NT2/D1 (cell line): ENCODE results near the gene VSIG10L2.

Source experiments
- DNase-seq: peaks from one replicate; pipeline ENCODE4 v3.0.0-alpha.2; 2011; ENCODE audit warnings: low read depth, low spot score
- H3K27me3 ChIP-seq: 2 replicates; pipeline ENCODE4 v1.6.0; 2011; ENCODE audit warnings: mild to moderate bottlenecking; ENCODE audit not compliant: insufficient read length, insufficient read depth
- H3K36me3 ChIP-seq: 2 replicates; pipeline ENCODE4 v1.6.1; 2011; ENCODE audit warnings: mild to moderate bottlenecking, low read length, mixed read lengths; ENCODE audit not compliant: insufficient read depth, insufficient read length
- H3K4me1 ChIP-seq: 2 replicates; pipeline ENCODE4 v1.5.1; 2011; ENCODE audit not compliant: insufficient read depth, insufficient read length
- H3K4me3 ChIP-seq: 2 replicates; pipeline ENCODE4 v1.5.1; 2011; ENCODE audit warnings: low read depth; ENCODE audit not compliant: insufficient read length
- H3K9ac ChIP-seq: 2 replicates; pipeline ENCODE4 v1.6.0; 2011; ENCODE audit warnings: low read depth; ENCODE audit not compliant: insufficient read length
- H3K9me3 ChIP-seq: 2 replicates; pipeline ENCODE4 v1.5.1; 2011; ENCODE audit warnings: mild to moderate bottlenecking, low read length; ENCODE audit not compliant: insufficient read depth
- SUZ12 ChIP-seq: IDR thresholded peaks from 2 replicates; pipeline ENCODE4 v1.6.1; 2011; ENCODE audit not compliant: insufficient read length, insufficient read depth; ENCODE audit errors: extremely low read depth
- YY1 ChIP-seq: IDR thresholded peaks from 2 replicates; pipeline ENCODE4 v1.6.1; 2011; ENCODE audit not compliant: insufficient read length, insufficient read depth
- ZNF274 ChIP-seq: IDR thresholded peaks from 2 replicates; pipeline ENCODE4 v1.6.1; 2011; ENCODE audit warnings: mild to moderate bottlenecking, low read depth, low read length

VSIG10L2 gene

GRCh38 chr11:125990244-125990643 is 44.4 kb downstream of the VSIG10L2 start:
- Histone ChIP-seq H3K9ac (no peak overlapping the region), H3K4me3 (no peak overlapping the region), H3K4me1 (no peaks in the 10 kb centered on the region), H3K27me3 (no peaks in the 10 kb centered on the region), H3K9me3 (no peaks in the 10 kb centered on the region), H3K36me3 (peaks cover 8% of the 10 kb centered on the region)
- DNase-seq = no peak
- TF ChIP-seq SUZ12 = no peak
- no peak for TF ChIP-seq ZNF274
- TF ChIP-seq YY1 = no peak

- no peak overlapping the region for H3K9ac ChIP-seq
- DNase-seq = no peak
- no peaks in the 10 kb centered on the region for H3K27me3 ChIP-seq
- no peak overlapping the region for H3K4me3 ChIP-seq
- H3K4me1 ChIP-seq = no peaks in the 10 kb centered on the region
- no peaks in the 10 kb centered on the region for H3K9me3 ChIP-seq
- no peak for TF ChIP-seq SUZ12
- TF ChIP-seq YY1 = no peak
- TF ChIP-seq ZNF274 = no peak
- H3K36me3 ChIP-seq = peaks cover 14% of the 10 kb centered on the region
Observed at GRCh38 chr11:125992893-125993292, 47.0 kb downstream of the VSIG10L2 start.

- TF ChIP-seq ZNF274 (no peak), SUZ12 (no peak), YY1 (no peak)
- H3K4me1 ChIP-seq = no peaks in the 10 kb centered on the region
- no peak overlapping the region for H3K4me3 ChIP-seq
- H3K9ac ChIP-seq = no peak overlapping the region
- H3K9me3 ChIP-seq = no peaks in the 10 kb centered on the region
- no peaks in the 10 kb centered on the region for H3K27me3 ChIP-seq
- H3K36me3 ChIP-seq = peaks cover 16% of the 10 kb centered on the region
- no peak for DNase-seq
Observed at GRCh38 chr11:125994509-125994908, 48.7 kb downstream of the VSIG10L2 start.

- TF ChIP-seq SUZ12 (no peak), ZNF274 (no peak), YY1 (no peak)
- Histone ChIP-seq H3K4me3 (no peak overlapping the region), H3K36me3 (peaks cover 16% of the 10 kb centered on the region), H3K9ac (no peak overlapping the region), H3K4me1 (no peaks in the 10 kb centered on the region), H3K27me3 (no peaks in the 10 kb centered on the region), H3K9me3 (no peaks in the 10 kb centered on the region)
- DNase-seq = no peak
Observed at GRCh38 chr11:125995313-125995712, 49.5 kb downstream of the VSIG10L2 start.

- DNase-seq = no peak
- no peak for TF ChIP-seq YY1
- Histone ChIP-seq H3K9me3 (no peaks in the 10 kb centered on the region), H3K36me3 (peaks cover 30% of the 10 kb centered on the region), H3K27me3 (no peaks in the 10 kb centered on the region), H3K9ac (no peak overlapping the region), H3K4me3 (no peak overlapping the region), H3K4me1 (no peaks in the 10 kb centered on the region)
Observed at GRCh38 chr11:125998267-125998666, 52.4 kb downstream of the VSIG10L2 start.

- H3K9me3 ChIP-seq = no peaks in the 10 kb centered on the region
- H3K36me3 ChIP-seq = peaks cover 30% of the 10 kb centered on the region
- no peak overlapping the region for H3K4me3 ChIP-seq
- DNase-seq = no peak
- H3K9ac ChIP-seq = no peak overlapping the region
- TF ChIP-seq ZNF274 = no peak
- no peak for TF ChIP-seq SUZ12
- TF ChIP-seq YY1 = no peak
- no peaks in the 10 kb centered on the region for H3K4me1 ChIP-seq
- H3K27me3 ChIP-seq = no peaks in the 10 kb centered on the region
Observed at GRCh38 chr11:125999234-125999880, 53.5 kb downstream of the VSIG10L2 start.

- Histone ChIP-seq H3K27me3 (no peaks in the 10 kb centered on the region), H3K9me3 (no peaks in the 10 kb centered on the region), H3K4me1 (no peaks in the 10 kb centered on the region), H3K9ac (no peak overlapping the region), H3K4me3 (no peak overlapping the region), H3K36me3 (peaks cover 30% of the 10 kb centered on the region)
- no peak for TF ChIP-seq YY1
- no peak for TF ChIP-seq ZNF274
- TF ChIP-seq SUZ12 = no peak
- DNase-seq = no peak
Observed at GRCh38 chr11:126002181-126002580, 56.3 kb downstream of the VSIG10L2 start.
